Prostate gland (tissue), 2 donors: ENCODE data around the gene EFNA2. TPM values are rescaled to one million over a fixed set of nuclear protein-coding genes. Genes with fewer than 3 reads are reported as not detected.

ENCODE experiments used
- DNase-seq: peaks from one replicate; pipeline ENCODE4 v3.0.0-alpha.2; 2019; ENCODE audit warnings: low spot score
- H3K27ac ChIP-seq, 2 donors: fragments of 200-600 bp; sonication (generic); 2 replicates each; pipeline ENCODE4 v1.5.1; 2017 to 2019
- H3K27me3 ChIP-seq: fragments of 200-600 bp; sonication (generic); replicated peaks from 2 replicates; pipeline ENCODE4 v1.5.1; 2019; ENCODE audit not compliant: insufficient read depth
- H3K36me3 ChIP-seq, 2 donors: fragments of 200-600 bp; sonication (generic); 1 replicate in 1 of 2; 2 replicates in 1 of 2; pipeline versions ENCODE4 v1.5.1 to v1.8.1; 2017 to 2019
- H3K4me1 ChIP-seq: fragments of 200-600 bp; sonication (generic); replicated peaks from 2 replicates; pipeline ENCODE4 v1.5.1; 2019
- H3K4me3 ChIP-seq, 2 donors: fragments of 200-600 bp; sonication (generic); 2 replicates each; pipeline ENCODE4 v1.5.1; 2017 to 2019
- H3K9me3 ChIP-seq: fragments of 200-600 bp; sonication (generic); 2 replicates; pipeline ENCODE4 v1.5.1; 2017
- CTCF ChIP-seq, 4 experiments: fragments of 200-600 bp in 2 of 4; fragments of 450-650 bp in 2 of 4; sonication (generic) in 2 of 4; IDR thresholded peaks; 1 replicate in 3 of 4; 2 replicates in 1 of 4; pipeline ENCODE4 v1.5.1; 2016 to 2019; ENCODE audit warnings: antibody characterized with exemption in 4 of 4, mild to moderate bottlenecking in 2 of 4, moderate library complexity in 2 of 4
- POLR2A ChIP-seq: fragments of 450-650 bp; IDR thresholded peaks from one replicate; pipeline ENCODE4 v1.6.1; 2016; ENCODE audit warnings: antibody characterized with exemption, mild to moderate bottlenecking
- POLR2AphosphoS5 ChIP-seq: sonication (generic); formaldehyde crosslinking; IDR thresholded peaks from one replicate; pipeline ENCODE4 v1.6.1; 2017; ENCODE audit warnings: antibody characterized with exemption
- WGBS: methylation state at CpG from one replicate; pipeline ENCODE4 v1.1.5; 2018; 5-methylcytosine and 5-hydroxymethylcytosine counted together
- intact Hi-C: fragments of 100-400 bp; cut with DNase I; formaldehyde crosslinking; loops from one replicate; pipeline ENCODE4 v1.14.2; 2022
- total RNA-seq, 2 donors: library from RNA; depleted of rRNA; stranded (reverse); fragments of >200 nt; gene quantifications; one replicate each; pipeline ENCODE4 v1.1.0, GENCODE V29; 2016

EFNA2 gene
- total RNA-seq, 2 donors from 2014 or later = not detected

GRCh38 chr19:1291761-1292418 lies 6.2 kb downstream of the EFNA2 start:
- TF ChIP-seq POLR2A = no peak
- TF ChIP-seq CTCF (IDR thresholded peaks at IDR 0.05) = no peak
- TF ChIP-seq POLR2AphosphoS5 = no peak
- peaks cover 6% of the 10 kb centered on the region for H3K27me3 ChIP-seq

GRCh38 chr19:1292419-1293151 lies 6.9 kb downstream of the EFNA2 start:
- no peak for DNase-seq
- intact Hi-C loops = no loop called here
- peaks cover 4% of the 10 kb centered on the region for H3K27me3 ChIP-seq
- H3K36me3 ChIP-seq = no peaks in the 10 kb centered on the region
- no peak overlapping the region for H3K4me3 ChIP-seq
- H3K9me3 ChIP-seq = no peaks in the 10 kb centered on the region
- no peaks in the 10 kb centered on the region for H3K4me1 ChIP-seq
- no peak for TF ChIP-seq CTCF (IDR thresholded peaks at IDR 0.05)
- no peak for TF ChIP-seq POLR2AphosphoS5
- no peak for TF ChIP-seq POLR2A
- no peak overlapping the region for H3K27ac ChIP-seq
- WGBS = 84% methylated on average over 17 of the region's 17 CpGs

More at GRCh38 chr19:1291761-1292418, 6.2 kb downstream of the EFNA2 start:
- Histone ChIP-seq H3K36me3 (no peaks in the 10 kb centered on the region), H3K9me3 (no peaks in the 10 kb centered on the region), H3K4me1 (no peaks in the 10 kb centered on the region), H3K27ac (no peak overlapping the region), H3K4me3 (no peak overlapping the region)
- 51% methylated on average over 25 of the region's 25 CpGs for WGBS
- intact Hi-C loops = no loop called here
- DNase-seq = no peak

- no peak for DNase-seq
- no peaks in the 10 kb centered on the region for H3K9me3 ChIP-seq
- H3K36me3 ChIP-seq = no peaks in the 10 kb centered on the region
- no peaks in the 10 kb centered on the region for H3K4me1 ChIP-seq
- H3K27ac ChIP-seq = no peak overlapping the region
- TF ChIP-seq POLR2AphosphoS5 (no peak), POLR2A (no peak), CTCF (IDR thresholded peaks at IDR 0.05) (no peak)
- H3K4me3 ChIP-seq = no peak overlapping the region
- H3K27me3 ChIP-seq = peaks cover 2% of the 10 kb centered on the region
- WGBS = 83% methylated on average over 28 of the region's 35 CpGs
- intact Hi-C loops = no loop called here
These were observed 8.3 kb downstream of the EFNA2 start for GRCh38 chr19:1293782-1294604.

GRCh38 chr19:1294688-1295087 lies 9.0 kb downstream of the EFNA2 start:
- TF ChIP-seq CTCF (IDR thresholded peaks at IDR 0.05) (no peak), POLR2A (no peak), POLR2AphosphoS5 (no peak)
- H3K27me3 ChIP-seq = no peaks in the 10 kb centered on the region
- no peak overlapping the region for H3K27ac ChIP-seq
- H3K36me3 ChIP-seq = no peaks in the 10 kb centered on the region
- intact Hi-C loops = no loop called here
- H3K4me1 ChIP-seq = no peaks in the 10 kb centered on the region
- H3K9me3 ChIP-seq = no peaks in the 10 kb centered on the region
- no peak for DNase-seq
- 82% methylated on average over 14 of the region's 14 CpGs for WGBS
- H3K4me3 ChIP-seq = no peak overlapping the region
